ENCODE results near the gene ARL13B. TPM values are rescaled to one million over a fixed set of nuclear protein-coding genes. Genes with fewer than 3 reads are reported as not detected.

Gene ARL13B
- total and polyA plus RNA-seq, 2 of the 13 experiments (the other 11 are each of a cell fraction or from before 2014, with no cell fraction given), result 2.2 to 9.6 TPM

GRCh38 chr3:93973131-93974126, 6.5 kb upstream of the ARL13B start, which contains the start of gene PROS1 (continued):
- TF ChIP-seq SIX4 (CRISPR knock-in tag; IDR thresholded peaks at IDR 0.05) (no peak), PHF20 (CRISPR knock-in tag; IDR thresholded peaks at IDR 0.05) (peak; percentile 61), BRD4 (CRISPR knock-in tag; IDR thresholded peaks at IDR 0.05) (no peak), FOSL2 (CRISPR knock-in tag; IDR thresholded peaks at IDR 0.05) (no peak), RELA (CRISPR knock-in tag; IDR thresholded peaks at IDR 0.05) (no peak), RFX1 (IDR thresholded peaks at IDR 0.05) (no peak), ZNF503 (CRISPR knock-in tag; IDR thresholded peaks at IDR 0.05) (no peak), PLRG1 (conservative IDR thresholded peaks at IDR 0.05) (no peak), ZBTB20 (CRISPR knock-in tag; IDR thresholded peaks at IDR 0.05; ENCODE audit: borderline replicate concordance, low read depth) (peak; percentile 66; the same call in 1 of the 2 replicates), POLR2A (IDR thresholded peaks at IDR 0.05; ENCODE audit: insufficient read depth in 1 of 2, low read depth in 2 of 2, low read length in 2 of 2) (peak; percentile 60 to 66), KLF16 (CRISPR knock-in tag; IDR thresholded peaks at IDR 0.05) (peak in 1 of 2 experiments; percentile 34; a peak in 1 of 4 replicates), POLR2G (IDR thresholded peaks at IDR 0.05; ENCODE audit: low read depth, low read length) (peak; percentile 54; the same call in 1 of the 2 replicates), SKI (IDR thresholded peaks at IDR 0.05; ENCODE audit: partially characterized antibody) (peak; percentile 71), ZNF674 (CRISPR knock-in tag; IDR thresholded peaks at IDR 0.05; ENCODE audit: low read depth) (0 out of 2 replicates have a peak, but pooled peaks have one; percentile 62), TIGD3 (CRISPR knock-in tag; IDR thresholded peaks at IDR 0.05; ENCODE audit: borderline replicate concordance) (peak; percentile 63; the same call in 1 of the 2 replicates), GATAD2A (CRISPR knock-in tag; IDR thresholded peaks at IDR 0.05) (0 out of 2 replicates have a peak, but pooled peaks have one; percentile 16), SALL2 (CRISPR knock-in tag; IDR thresholded peaks at IDR 0.05) (peak; percentile 70), ZNF766 (CRISPR knock-in tag; IDR thresholded peaks at IDR 0.05; ENCODE audit: borderline replicate concordance) (no peak), MIER3 (CRISPR knock-in tag; IDR thresholded peaks at IDR 0.05; ENCODE audit: borderline replicate concordance) (peak; percentile 56; the same call in 1 of the 2 replicates), DNMT1 (CRISPR knock-in tag; IDR thresholded peaks at IDR 0.05) (peak; percentile 62; the same call in 1 of the 2 replicates), SAP130 (CRISPR knock-in tag; IDR thresholded peaks at IDR 0.05; ENCODE audit: low read depth) (peak; percentile 67), BATF2 (CRISPR knock-in tag; IDR thresholded peaks at IDR 0.05) (peak; percentile 22; the same call in 1 of the 2 replicates), ZNF605 (CRISPR knock-in tag; IDR thresholded peaks at IDR 0.05) (0 out of 2 replicates have a peak, but pooled peaks have one; percentile 30), KAT8 (CRISPR knock-in tag; IDR thresholded peaks at IDR 0.05) (peak; percentile 74), ESRRA (CRISPR knock-in tag; IDR thresholded peaks at IDR 0.05; ENCODE audit: low read depth) (0 out of 2 replicates have a peak, but pooled peaks have one; percentile 11)
